Spleen (tissue), 11 donors: ENCODE data around the gene GINM1. TPM values are rescaled to one million over a fixed set of nuclear protein-coding genes. Genes with fewer than 3 reads are reported as not detected.

Experiments
- DNase-seq: peaks from one replicate; pipeline ENCODE4 v3.0.0-alpha.2; 2020
- H3K27ac ChIP-seq, 8 donors: fragments of 200-600 bp; sonication (generic) in 7 of 8; 1 replicate in 4 of 8; 2 replicates in 4 of 8; pipeline versions ENCODE4 v1.5.0 to v1.8.0; 2016 to 2021; ENCODE audit warnings: inconsistent platforms in 4 of 8, mild to moderate bottlenecking in 4 of 8, moderate library complexity in 1 of 8
- H3K27me3 ChIP-seq, 7 donors: fragments of 200-600 bp; sonication (generic) in 6 of 7; replicated peaks in 1 of 7; 1 replicate in 4 of 7; 2 replicates in 3 of 7; pipeline versions ENCODE4 v1.5.0 to v1.8.0; 2016 to 2021; ENCODE audit warnings: inconsistent platforms in 3 of 7, mild to moderate bottlenecking in 1 of 7
- H3K36me3 ChIP-seq, 6 donors: fragments of 200-600 bp; sonication (generic) in 5 of 6; 1 replicate in 4 of 6; 2 replicates in 2 of 6; pipeline versions ENCODE4 v1.5.0 to v1.8.0; 2016 to 2021; ENCODE audit warnings: inconsistent platforms in 2 of 6
- H3K4me1 ChIP-seq, 6 donors: fragments of 200-600 bp; sonication (generic) in 5 of 6; 1 replicate in 3 of 6; 2 replicates in 3 of 6; pipeline versions ENCODE4 v1.5.0 to v1.8.0; 2016 to 2021; ENCODE audit warnings: inconsistent platforms in 3 of 6
- H3K4me3 ChIP-seq, 8 donors: fragments of 200-600 bp; sonication (generic) in 7 of 8; 1 replicate in 4 of 8; 2 replicates in 4 of 8; pipeline versions ENCODE4 v1.5.0 to v1.8.0; 2016 to 2021; ENCODE audit warnings: inconsistent platforms in 4 of 8, mild to moderate bottlenecking in 4 of 8, moderate library complexity in 2 of 8
- H3K9me3 ChIP-seq, 8 donors: fragments of 200-600 bp; sonication (generic) in 7 of 8; 1 replicate in 4 of 8; 2 replicates in 4 of 8; pipeline versions ENCODE4 v1.5.0 to v1.8.0; 2016 to 2021; ENCODE audit warnings: inconsistent platforms in 4 of 8
- POLR2A ChIP-seq, 3 donors: fragments of 450-650 bp; IDR thresholded peaks; one replicate each; pipeline ENCODE4 v1.5.1; 2017; ENCODE audit warnings: antibody characterized with exemption in 3 of 3, mild to moderate bottlenecking in 1 of 3
- POLR2AphosphoS5 ChIP-seq, 3 donors: sonication (generic); formaldehyde crosslinking; IDR thresholded peaks; one replicate each; pipeline ENCODE4 v1.5.1; 2017; ENCODE audit warnings: antibody characterized with exemption in 3 of 3
- WGBS, 5 donors: extraction: QIAGEN DNeasy Blood & Tissue Kit in 3 of 5; methylation state at CpG; one replicate each; pipeline versions ENCODE4 v1.1.5 to v1.1.7; 2013 to 2018; 5-methylcytosine and 5-hydroxymethylcytosine counted together
- intact Hi-C: fragments of 100-400 bp; cut with DNase I; formaldehyde crosslinking; loops from one replicate; pipeline ENCODE4 v1.15.0; 2023; ENCODE audit warnings: low total_unique reads
- polyA plus RNA-seq, 3 donors: library from polyadenylated mRNA; stranded (reverse); fragments of 200-250 nt; gene quantifications; one replicate each; pipeline ENCODE4 v1.2.1, GENCODE V29; 2013
- total RNA-seq, 7 donors: library from RNA; depleted of rRNA in 3 of 7; stranded (reverse); fragments of >200 nt in 3 of 7; fragmentation: NEBNext Ultra II Directional in 4 of 7; extraction: Animal tissue kit (Norgen Biotek cat#: 25700) in 4 of 7; gene quantifications; one replicate each; pipeline versions ENCODE4 v1.1.0 to v1.2.1, GENCODE V29; 2016 to 2021
- TF ChIP-seq, protein P1 (sequence below), 11 experiments: fragments of 200-600 bp in 7 of 11; fragments of 450-650 bp in 4 of 11; sonication (generic) in 4 of 11; IDR thresholded peaks in 8 of 11; conservative IDR thresholded peaks in 3 of 11; 1 replicate in 7 of 11; 2 replicates in 4 of 11; pipeline versions ENCODE4 v1.4.0 to v1.8.0; 2016 to 2021; ENCODE audit warnings: antibody characterized with exemption in 11 of 11, inconsistent platforms in 4 of 11, mild to moderate bottlenecking in 1 of 11
- donor health status: healthy with polysubstance abuse.
- donor health status: DM: no; HTN: no; CAD: no; lungs with moderate emphysema.
- donor health status: DM: no; HTN: no; CAD: no.
- donor health status: Bipolar disorder and iron deficiency.
- donor health status: healthy.
- donor health status: DM: no; HTN: no; CAD: no.
- donor health status: DM: yes; HTN: yes; CAD: no.

The GINM1 gene
- total and polyA plus RNA-seq, 10 donors, result 16.7 to 47.7 (median 31.1) TPM

DNA sequence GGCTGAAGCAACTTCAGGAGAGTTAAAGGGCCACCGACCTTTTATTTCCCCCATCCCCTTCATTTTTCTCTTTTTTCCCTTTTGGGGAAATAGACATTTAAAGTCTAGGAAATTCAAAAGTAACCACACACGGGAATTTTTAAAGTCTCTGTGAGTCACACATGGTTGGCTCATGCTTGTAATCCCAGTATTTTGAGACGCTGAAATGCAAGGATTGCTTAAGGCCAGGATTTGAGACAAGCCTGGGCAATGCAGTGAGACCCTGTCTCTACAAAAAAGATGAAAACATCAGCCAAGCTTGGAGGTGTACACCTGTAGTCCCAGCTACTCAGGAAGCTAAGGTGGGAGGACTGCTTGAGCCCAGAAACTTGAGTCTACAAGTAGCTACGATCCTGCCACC lies 48.2 kb downstream of the GINM1 start:
- intact Hi-C loops, result no loop called here
- Histone ChIP-seq H3K36me3 (peaks cover 0 to 70% (median 8%) of the 10 kb centered on the region in 6 donors), H3K4me3 (no peak overlapping the region), H3K4me1 (no peaks in the 10 kb centered on the region), H3K9me3 (peaks cover 0 to 20% (median 11%) of the 10 kb centered on the region in 8 donors), H3K27ac (no peak overlapping the region), H3K27me3 (no peaks in the 10 kb centered on the region)
- TF ChIP-seq, protein P1, sequence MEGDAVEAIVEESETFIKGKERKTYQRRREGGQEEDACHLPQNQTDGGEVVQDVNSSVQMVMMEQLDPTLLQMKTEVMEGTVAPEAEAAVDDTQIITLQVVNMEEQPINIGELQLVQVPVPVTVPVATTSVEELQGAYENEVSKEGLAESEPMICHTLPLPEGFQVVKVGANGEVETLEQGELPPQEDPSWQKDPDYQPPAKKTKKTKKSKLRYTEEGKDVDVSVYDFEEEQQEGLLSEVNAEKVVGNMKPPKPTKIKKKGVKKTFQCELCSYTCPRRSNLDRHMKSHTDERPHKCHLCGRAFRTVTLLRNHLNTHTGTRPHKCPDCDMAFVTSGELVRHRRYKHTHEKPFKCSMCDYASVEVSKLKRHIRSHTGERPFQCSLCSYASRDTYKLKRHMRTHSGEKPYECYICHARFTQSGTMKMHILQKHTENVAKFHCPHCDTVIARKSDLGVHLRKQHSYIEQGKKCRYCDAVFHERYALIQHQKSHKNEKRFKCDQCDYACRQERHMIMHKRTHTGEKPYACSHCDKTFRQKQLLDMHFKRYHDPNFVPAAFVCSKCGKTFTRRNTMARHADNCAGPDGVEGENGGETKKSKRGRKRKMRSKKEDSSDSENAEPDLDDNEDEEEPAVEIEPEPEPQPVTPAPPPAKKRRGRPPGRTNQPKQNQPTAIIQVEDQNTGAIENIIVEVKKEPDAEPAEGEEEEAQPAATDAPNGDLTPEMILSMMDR (IDR thresholded peaks at IDR 0.05 in 8 of 11, conservative IDR thresholded peaks at IDR 0.05 in 3 of 11), result no peak
- TF ChIP-seq POLR2AphosphoS5 (IDR thresholded peaks at IDR 0.05) (no peak), POLR2A (IDR thresholded peaks at IDR 0.05) (no peak)
- no peak for DNase-seq
- 86 to 96% (median 90%) methylated on average over 4 of the region's 4 CpGs for WGBS, 5 donors

DNA sequence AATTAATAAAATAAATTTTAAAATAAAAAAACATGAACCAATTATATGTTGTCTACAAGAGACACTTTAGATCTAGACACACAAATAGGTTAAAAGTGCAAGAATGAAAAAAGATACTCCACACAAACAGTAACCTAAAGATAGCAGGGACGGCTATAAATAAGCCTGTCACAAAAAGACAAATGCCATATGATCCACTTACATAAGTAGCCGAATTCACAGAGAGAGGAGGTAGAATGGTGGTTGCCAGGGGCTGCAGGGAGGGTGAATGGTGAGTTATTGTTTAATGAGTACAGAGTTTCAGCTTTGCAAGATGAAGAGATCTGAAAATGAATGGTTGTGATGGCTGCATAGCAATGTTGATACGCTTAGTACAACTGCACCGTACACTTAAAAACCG lies 49.6 kb downstream of the GINM1 start:
- intact Hi-C loops, result no loop called here
- Histone ChIP-seq H3K4me1 (no peaks in the 10 kb centered on the region), H3K36me3 (peaks cover 0 to 75% (median 16%) of the 10 kb centered on the region in 6 donors), H3K9me3 (peaks cover 0 to 20% (median 11%) of the 10 kb centered on the region in 8 donors), H3K27ac (no peak overlapping the region), H3K27me3 (no peaks in the 10 kb centered on the region), H3K4me3 (no peak overlapping the region)
- TF ChIP-seq, protein P1 (IDR thresholded peaks at IDR 0.05 in 8 of 11, conservative IDR thresholded peaks at IDR 0.05 in 3 of 11), result no peak
- TF ChIP-seq POLR2AphosphoS5 (IDR thresholded peaks at IDR 0.05) (no peak), POLR2A (IDR thresholded peaks at IDR 0.05) (no peak)
- WGBS, 5 donors, result 68 to 93% (median 74%) methylated on average over 5 of the region's 5 CpGs
- DNase-seq, result no peak

GRCh38 chr6:149627672-149628071 lies 61.5 kb downstream of the GINM1 start:
- intact Hi-C loops, result no loop called here
- peaks cover 2 to 82% (median 20%) of the 10 kb centered on the region in 6 donors for H3K36me3 ChIP-seq

GRCh38 chr6:149628875-149629510 lies 62.8 kb downstream of the GINM1 start:
- Histone ChIP-seq H3K9me3 (no peaks in the 10 kb centered on the region), H3K27ac (peak overlapping the region in 5 of 8 donors; percentile 2 to 53 (median 37)), H3K36me3 (peaks cover 0 to 80% (median 15%) of the 10 kb centered on the region in 6 donors), H3K27me3 (no peaks in the 10 kb centered on the region), H3K4me3 (no peak overlapping the region), H3K4me1 (peaks cover 0 to 17% (median 3%) of the 10 kb centered on the region in 6 donors)
- DNase-seq, result no peak
- 53 to 64% (median 59%) methylated on average over 4 of the region's 4 CpGs for WGBS, 5 donors
- TF ChIP-seq, protein P1 (IDR thresholded peaks at IDR 0.05 in 8 of 11, conservative IDR thresholded peaks at IDR 0.05 in 3 of 11), result no peak
- no peak for TF ChIP-seq POLR2A (IDR thresholded peaks at IDR 0.05)
- intact Hi-C loops, result no loop called here

More at GRCh38 chr6:149627672-149628071, 61.5 kb downstream of the GINM1 start:
- no peaks in the 10 kb centered on the region for H3K27me3 ChIP-seq
- TF ChIP-seq POLR2A (IDR thresholded peaks at IDR 0.05), result no peak
- TF ChIP-seq, protein P1 (IDR thresholded peaks at IDR 0.05 in 8 of 11, conservative IDR thresholded peaks at IDR 0.05 in 3 of 11), result no peak
- TF ChIP-seq POLR2AphosphoS5 (IDR thresholded peaks at IDR 0.05), result no peak
- DNase-seq, result no peak
- no peaks in the 10 kb centered on the region for H3K9me3 ChIP-seq
- H3K4me3 ChIP-seq, result no peak overlapping the region
- H3K4me1 ChIP-seq, result peaks cover 0 to 17% (median 3%) of the 10 kb centered on the region in 6 donors
- no peak overlapping the region for H3K27ac ChIP-seq
